K562 (cell line): Measurements from ENCODE around the gene GASK1B. TPM values are rescaled to one million over a fixed set of nuclear protein-coding genes. Genes with fewer than 3 reads are reported as not detected.

ENCODE experiments used
- ATAC-seq: fragments of 200-7000 bp; cut with Tn5 transposase; 3 replicates; pipeline ENCODE4 v1.9.1; 2020; ENCODE audit warnings: moderate library complexity
- BruUV-seq: library from RNA; stranded (reverse); fragments of 400-500 nt; replicated peaks from 2 replicates; lab custom pipeline; 2021; lab: Mats Ljungman, UMichigan
- CTCF ChIA-PET: fragments of 300-600 bp; formaldehyde crosslinking; extraction: SDS; loops from one replicate; lab custom pipeline; 2021; ENCODE audit warnings: low intra/inter-chr PET ratio; lab: Yijun Ruan, JAX
- POLR2A ChIA-PET: fragments of 300-600, 350-650 bp; sonication (Branson Sonifier 250); formaldehyde crosslinking; extraction: SDS; loops from one replicate; lab custom pipeline; 2021; ENCODE audit warnings: antibody characterized with exemption, inconsistent platforms; lab: Yijun Ruan, JAX
- DNase-seq, 4 experiments: peaks; one replicate each; pipeline versions ENCODE4 v3.0.0 to v3.0.0-alpha.2; 2011 to 2018; ENCODE audit warnings: low spot score in 3 of 4, mixed read lengths in 3 of 4; ENCODE audit errors: extremely low read depth in 1 of 4
- FAIRE-seq: peaks from 2 replicates; lab custom pipeline; 2011; peaks lifted over from hg19 to GRCh38; lab: Jason Lieb, UNC
- H2AFZ ChIP-seq: 2 replicates; pipeline ENCODE4 v1.6.0; 2011; ENCODE audit warnings: low read depth, low read length, control low read depth, inconsistent platforms
- H3K27ac ChIP-seq: fragments of 200-600 bp; 3 replicates; pipeline ENCODE4 v1.8.0; 2011; ENCODE audit warnings: low read depth, mild to moderate bottlenecking, control low read depth, inconsistent platforms, low read length, moderate library complexity, mixed read lengths; ENCODE audit errors: extremely low read depth
- H3K27me3 ChIP-seq, 2 experiments: fragments of 300-600 bp in 1 of 2; 2 replicates in 1 of 2; 3 replicates in 1 of 2; pipeline versions ENCODE4 v1.6.0 to v1.8.0; 2011; ENCODE audit warnings: inconsistent platforms in 2 of 2, low read length in 2 of 2, mild to moderate bottlenecking in 1 of 2, mixed read lengths in 1 of 2, moderate library complexity in 1 of 2; ENCODE audit not compliant: control insufficient read depth in 2 of 2, insufficient read depth in 2 of 2
- H3K36me3 ChIP-seq: fragments of 300-600 bp; 3 replicates; pipeline ENCODE4 v1.8.0; 2011; ENCODE audit warnings: mild to moderate bottlenecking, low read length, inconsistent platforms; ENCODE audit not compliant: control insufficient read depth, insufficient read depth
- H3K4me1 ChIP-seq, 2 experiments: fragments of 200-600 bp in 1 of 2; replicated peaks in 1 of 2; 2 replicates in 1 of 2; 3 replicates in 1 of 2; pipeline versions ENCODE4 v1.5.1 to v1.8.0; 2011; ENCODE audit warnings: inconsistent platforms in 2 of 2, low read length in 2 of 2, mild to moderate bottlenecking in 1 of 2, mixed read lengths in 1 of 2, moderate library complexity in 1 of 2; ENCODE audit not compliant: control insufficient read depth in 2 of 2, insufficient read depth in 2 of 2
- H3K4me2 ChIP-seq: 2 replicates; pipeline ENCODE4 v1.6.1; 2011; ENCODE audit warnings: low read length, control low read depth, inconsistent platforms, mixed read lengths; ENCODE audit not compliant: insufficient read depth
- H3K4me3 ChIP-seq: fragments of 200-600 bp; sonication (generic), shearing (Covaris generic); 2 replicates; pipeline ENCODE4 v1.5.1; 2016; ENCODE audit warnings: control low read depth, inconsistent platforms
- H3K79me2 ChIP-seq: fragments of 200-600 bp; 3 replicates; pipeline ENCODE4 v1.8.0; 2011; ENCODE audit warnings: low read length, inconsistent platforms; ENCODE audit not compliant: control insufficient read depth, insufficient read depth
- H3K9ac ChIP-seq, 2 experiments: 2 replicates each; pipeline versions ENCODE4 v1.6.0 to v1.6.1; 2011; ENCODE audit warnings: low read depth in 2 of 2, low read length in 2 of 2, control low read depth in 1 of 2, inconsistent platforms in 1 of 2, mild to moderate bottlenecking in 1 of 2, mixed read lengths in 1 of 2; ENCODE audit not compliant: insufficient read depth in 1 of 2
- H3K9me1 ChIP-seq: one replicate; pipeline ENCODE4 v1.6.0; 2011; ENCODE audit warnings: inconsistent platforms, mild to moderate bottlenecking, low read length, moderate library complexity; ENCODE audit not compliant: control insufficient read depth, insufficient read depth
- H3K9me3 ChIP-seq: replicated peaks from 2 replicates; pipeline ENCODE4 v1.5.1; 2011; ENCODE audit warnings: low read depth, low read length, inconsistent platforms; ENCODE audit not compliant: control insufficient read depth, insufficient read depth
- H4K20me1 ChIP-seq: replicated peaks from 2 replicates; pipeline ENCODE4 v1.6.1; 2011; ENCODE audit warnings: low read length, inconsistent platforms, mixed read lengths; ENCODE audit not compliant: control insufficient read depth, insufficient read depth
- NFE2 ChIP-seq: IDR thresholded peaks from 2 replicates; pipeline ENCODE4 v1.6.1; 2014; ENCODE audit warnings: antibody characterized with exemption, low read depth
- WGBS: fragments of 100-300 bp; shearing (Covaris generic); methylation state at CpG from one replicate; pipeline ENCODE4 v1.1.6; 2016; ENCODE audit warnings: low coverage, mixed read lengths; ENCODE audit not compliant: insufficient coverage; ENCODE audit errors: missing lambda C conversion rate; 5-methylcytosine and 5-hydroxymethylcytosine counted together
- in situ Hi-C: fragments of 300-500 bp; cut with MboI; formaldehyde crosslinking; loops from 4 replicates; pipeline ENCODE4 v1.15.0; 2018; ENCODE audit warnings: inconsistent platforms, mixed read lengths
- intact Hi-C: fragments of 100-400 bp; cut with micrococcal nuclease; formaldehyde crosslinking; loops from 2 replicates; pipeline ENCODE4 v1.14.2; 2022
- polyA plus RNA-seq, 8 experiments: library from polyadenylated mRNA; depleted of rRNA in 4 of 8; stranded (reverse) in 5 of 8; unstranded in 3 of 8; fragments of >200 nt; fragmentation: Nextera tagmentation in 2 of 8; fragmentation: Illumina TruSeq in 1 of 8; extraction: Ambion mirVana in 2 of 8; extraction: Trizol in 1 of 8; gene quantifications; 2 replicates each; pipeline versions ENCODE4 v1.2.1 to v1.2.3, GENCODE V29; 2011 to 2014; ENCODE audit warnings: inconsistent platforms in 1 of 8, missing spikeins in 1 of 8
- total RNA-seq, 7 experiments: library from RNA; depleted of rRNA in 6 of 7; stranded (reverse); fragments of >200 nt in 6 of 7; fragmentation: Illumina TruSeq in 2 of 7; extraction: Trizol in 2 of 7; gene quantifications; 2 replicates each; pipeline versions ENCODE4 v1.2.1 to v1.2.3, GENCODE V29; 2011 to 2021; ENCODE audit warnings: low replicate concordance in 1 of 7
- TF ChIP-seq, protein P1 (sequence below): sonication (generic); formaldehyde crosslinking; IDR thresholded peaks from 2 replicates; pipeline ENCODE4 v1.5.0; 2020; ENCODE audit warnings: missing genetic modification reagents
- TF ChIP-seq, protein P2 (sequence below), 2 experiments: fragments of 450-650 bp in 1 of 2; IDR thresholded peaks; 2 replicates each; pipeline ENCODE4 v1.6.1; 2011 to 2017; ENCODE audit warnings: low read depth in 2 of 2, antibody characterized with exemption in 1 of 2, borderline replicate concordance in 1 of 2, low read length in 1 of 2, mild to moderate bottlenecking in 1 of 2, mixed read lengths in 1 of 2; ENCODE audit not compliant: control insufficient read depth in 1 of 2

Gene GASK1B
- total and polyA plus RNA-seq, 9 of the 15 experiments (the other 6 are each of a cell fraction or from before 2014, with no cell fraction given): 0.13 to 1.2 (median 0.61) TPM

DNA sequence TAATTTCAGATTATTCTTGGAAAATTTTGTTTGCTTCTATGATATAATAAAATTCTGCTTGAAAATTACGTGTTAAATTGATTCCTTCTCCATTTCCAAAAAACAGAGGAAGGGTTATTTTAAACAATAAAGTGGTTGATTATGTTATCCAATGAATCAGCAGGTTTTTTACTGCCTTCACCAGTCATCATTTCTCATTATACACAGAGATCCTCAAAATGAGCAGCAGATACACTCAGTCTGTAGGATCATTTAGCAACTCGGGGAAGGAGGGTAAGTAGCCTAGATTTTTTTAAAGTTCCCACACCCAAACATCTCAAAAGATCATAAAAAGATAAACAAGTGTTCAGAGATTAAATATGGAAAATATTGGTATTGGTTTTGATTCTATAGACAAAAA, 30.6 kb upstream of the GASK1B start:
- intact Hi-C loops: no loop called here
- peak; percentile 13; the same call in 1 of the 2 replicates for TF ChIP-seq NFE2
- TF ChIP-seq, protein P1, sequence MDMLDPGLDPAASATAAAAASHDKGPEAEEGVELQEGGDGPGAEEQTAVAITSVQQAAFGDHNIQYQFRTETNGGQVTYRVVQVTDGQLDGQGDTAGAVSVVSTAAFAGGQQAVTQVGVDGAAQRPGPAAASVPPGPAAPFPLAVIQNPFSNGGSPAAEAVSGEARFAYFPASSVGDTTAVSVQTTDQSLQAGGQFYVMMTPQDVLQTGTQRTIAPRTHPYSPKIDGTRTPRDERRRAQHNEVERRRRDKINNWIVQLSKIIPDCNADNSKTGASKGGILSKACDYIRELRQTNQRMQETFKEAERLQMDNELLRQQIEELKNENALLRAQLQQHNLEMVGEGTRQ: no peak
- TF ChIP-seq, protein P2, sequence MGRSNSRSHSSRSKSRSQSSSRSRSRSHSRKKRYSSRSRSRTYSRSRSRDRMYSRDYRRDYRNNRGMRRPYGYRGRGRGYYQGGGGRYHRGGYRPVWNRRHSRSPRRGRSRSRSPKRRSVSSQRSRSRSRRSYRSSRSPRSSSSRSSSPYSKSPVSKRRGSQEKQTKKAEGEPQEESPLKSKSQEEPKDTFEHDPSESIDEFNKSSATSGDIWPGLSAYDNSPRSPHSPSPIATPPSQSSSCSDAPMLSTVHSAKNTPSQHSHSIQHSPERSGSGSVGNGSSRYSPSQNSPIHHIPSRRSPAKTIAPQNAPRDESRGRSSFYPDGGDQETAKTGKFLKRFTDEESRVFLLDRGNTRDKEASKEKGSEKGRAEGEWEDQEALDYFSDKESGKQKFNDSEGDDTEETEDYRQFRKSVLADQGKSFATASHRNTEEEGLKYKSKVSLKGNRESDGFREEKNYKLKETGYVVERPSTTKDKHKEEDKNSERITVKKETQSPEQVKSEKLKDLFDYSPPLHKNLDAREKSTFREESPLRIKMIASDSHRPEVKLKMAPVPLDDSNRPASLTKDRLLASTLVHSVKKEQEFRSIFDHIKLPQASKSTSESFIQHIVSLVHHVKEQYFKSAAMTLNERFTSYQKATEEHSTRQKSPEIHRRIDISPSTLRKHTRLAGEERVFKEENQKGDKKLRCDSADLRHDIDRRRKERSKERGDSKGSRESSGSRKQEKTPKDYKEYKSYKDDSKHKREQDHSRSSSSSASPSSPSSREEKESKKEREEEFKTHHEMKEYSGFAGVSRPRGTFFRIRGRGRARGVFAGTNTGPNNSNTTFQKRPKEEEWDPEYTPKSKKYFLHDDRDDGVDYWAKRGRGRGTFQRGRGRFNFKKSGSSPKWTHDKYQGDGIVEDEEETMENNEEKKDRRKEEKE (IDR thresholded peaks at IDR 0.05; ENCODE audit: borderline replicate concordance in 1 of 2, control insufficient read depth in 1 of 2, low read depth in 2 of 2, low read length in 1 of 2): no peak
- no peak overlapping the region for H3K4me3 ChIP-seq
- FAIRE-seq (no peak), DNase-seq (no peak), ATAC-seq (no peak)
- H3K4me2 ChIP-seq: no peak overlapping the region
- H3K36me3 ChIP-seq: no peaks in the 10 kb centered on the region
- CTCF ChIA-PET: no interaction called here
- no peak overlapping the region for H3K27ac ChIP-seq
- BruUV-seq: no TSS peak
- no peaks in the 10 kb centered on the region for H4K20me1 ChIP-seq
- no peaks in the 10 kb centered on the region for H3K9me3 ChIP-seq
- H2AFZ ChIP-seq: no peak overlapping the region
- H3K27me3 ChIP-seq: no peaks in the 10 kb centered on the region
- H3K79me2 ChIP-seq: no peaks in the 10 kb centered on the region
- H3K9me1 ChIP-seq: no peaks in the 10 kb centered on the region
- no peak overlapping the region for H3K9ac ChIP-seq
- in situ Hi-C loops: no loop called here
- no peaks in the 10 kb centered on the region for H3K4me1 ChIP-seq
- 27% methylated on average over 2 of the region's 2 CpGs for WGBS
- POLR2A ChIA-PET: no interaction called here
